HUES6 (cell line): Measurements from ENCODE around the gene KCNC2.

ENCODE experiments used
- H3K27ac ChIP-seq: 2 replicates; pipeline ENCODE4 v1.7.0; 2013; ENCODE audit warnings: low read depth, mild to moderate bottlenecking, low read length, inconsistent platforms
- H3K27me3 ChIP-seq: 2 replicates; pipeline ENCODE4 v1.6.1; 2013; ENCODE audit warnings: low read length; ENCODE audit not compliant: control insufficient read depth, insufficient read depth
- H3K36me3 ChIP-seq: 2 replicates; pipeline ENCODE4 v1.6.1; 2013; ENCODE audit warnings: low read length; ENCODE audit not compliant: control insufficient read depth, insufficient read depth
- H3K4me1 ChIP-seq: 2 replicates; pipeline ENCODE4 v1.6.1; 2013; ENCODE audit warnings: low read length; ENCODE audit not compliant: control insufficient read depth, insufficient read depth
- H3K4me3 ChIP-seq: 2 replicates; pipeline ENCODE4 v1.5.1; 2013; ENCODE audit warnings: low read depth, low read length
- H3K9ac ChIP-seq: one replicate; pipeline ENCODE4 v1.6.1; 2013; ENCODE audit warnings: mild to moderate bottlenecking, low read length
- H3K9me3 ChIP-seq: 2 replicates; pipeline ENCODE4 v1.6.1; 2013; ENCODE audit warnings: low read depth, low read length; ENCODE audit not compliant: control insufficient read depth, insufficient read depth

The KCNC2 gene

GRCh38 chr12:75209812-75210138 lies at the start of gene KCNC2:
KCNC2 (minus strand) TSS chr12:75209839.
- Histone ChIP-seq H3K9me3 (no peaks in the 10 kb centered on the region), H3K4me1 (0 out of 2 replicates have a peak, but pooled peaks cover 7% of the 10 kb centered on the region), H3K27ac (no peak within 1 kb of the TSS), H3K4me3 (peak within 1 kb of the TSS; percentile 65), H3K27me3 (peaks cover 70% of the 10 kb centered on the region), H3K9ac (no peak within 1 kb of the TSS), H3K36me3 (no peaks in the 10 kb centered on the region)

GRCh38 chr12:75259143-75259542 lies 49.5 kb upstream of the KCNC2 start:
- Histone ChIP-seq H3K27me3 (no peaks in the 10 kb centered on the region), H3K36me3 (no peaks in the 10 kb centered on the region), H3K4me3 (no peak overlapping the region), H3K27ac (no peak overlapping the region), H3K4me1 (peaks cover 3% of the 10 kb centered on the region; the same call in 1 of the 2 replicates), H3K9ac (no peak overlapping the region), H3K9me3 (no peaks in the 10 kb centered on the region)

DNA sequence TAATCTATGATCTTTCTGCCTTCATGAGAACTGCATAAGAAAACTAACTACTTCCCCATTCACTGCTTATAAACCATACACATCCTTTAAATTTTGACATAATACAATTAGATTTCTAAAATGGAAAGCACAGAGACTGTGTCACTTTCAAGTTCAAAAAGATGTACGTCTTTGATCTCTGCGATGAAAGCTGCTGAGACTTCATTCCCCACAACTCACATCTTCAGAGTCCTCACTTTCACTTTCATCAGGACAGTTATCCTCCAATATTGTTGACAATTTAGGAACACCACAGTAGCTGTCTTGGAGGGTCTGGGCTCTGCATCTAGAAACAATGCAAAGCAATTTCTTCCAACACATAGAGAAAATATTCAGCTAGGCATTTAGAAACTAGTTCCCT lies 47.9 kb upstream of the KCNC2 start:
- Histone ChIP-seq H3K9ac (no peak overlapping the region), H3K9me3 (no peaks in the 10 kb centered on the region), H3K27ac (no peak overlapping the region), H3K4me1 (peaks cover 3% of the 10 kb centered on the region; the same call in 1 of the 2 replicates), H3K4me3 (no peak overlapping the region), H3K36me3 (no peaks in the 10 kb centered on the region), H3K27me3 (no peaks in the 10 kb centered on the region)

GRCh38 chr12:75245108-75245507 lies 35.5 kb upstream of the KCNC2 start:
- no peak overlapping the region for H3K9ac ChIP-seq
- H3K27me3 ChIP-seq = no peaks in the 10 kb centered on the region
- H3K9me3 ChIP-seq = no peaks in the 10 kb centered on the region
- no peak overlapping the region for H3K27ac ChIP-seq
- no peaks in the 10 kb centered on the region for H3K36me3 ChIP-seq
- no peak overlapping the region for H3K4me3 ChIP-seq
- H3K4me1 ChIP-seq = no peaks in the 10 kb centered on the region

- no peaks in the 10 kb centered on the region for H3K36me3 ChIP-seq
- H3K9me3 ChIP-seq = no peaks in the 10 kb centered on the region
- H3K27me3 ChIP-seq = no peaks in the 10 kb centered on the region
- no peak overlapping the region for H3K4me3 ChIP-seq
- H3K4me1 ChIP-seq = no peaks in the 10 kb centered on the region
- H3K9ac ChIP-seq = no peak overlapping the region
- H3K27ac ChIP-seq = no peak overlapping the region
These were observed 30.3 kb upstream of the KCNC2 start for GRCh38 chr12:75239987-75240386.

DNA sequence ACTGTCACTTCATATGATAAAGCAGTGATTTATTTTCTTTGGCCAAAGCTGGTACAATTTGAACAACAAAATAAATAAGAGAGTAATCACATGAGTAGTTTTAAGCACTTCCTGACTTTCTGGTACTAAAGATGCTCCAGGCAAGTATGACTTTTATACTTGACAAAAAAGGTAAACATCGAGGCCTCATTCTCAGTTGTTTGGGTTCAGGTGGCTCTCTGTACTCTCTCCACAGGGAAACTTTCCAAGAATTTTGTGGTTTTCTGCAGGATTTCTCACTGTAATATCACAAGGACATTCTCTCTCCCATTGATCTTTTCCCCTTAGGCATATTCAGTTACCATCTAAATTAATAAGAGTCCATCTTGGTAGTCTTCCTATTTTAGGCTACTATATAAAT lies 26.6 kb upstream of the KCNC2 start:
- Histone ChIP-seq H3K27ac (no peak overlapping the region), H3K9ac (no peak overlapping the region), H3K4me3 (no peak overlapping the region), H3K36me3 (no peaks in the 10 kb centered on the region), H3K27me3 (no peaks in the 10 kb centered on the region), H3K4me1 (no peaks in the 10 kb centered on the region), H3K9me3 (no peaks in the 10 kb centered on the region)

- no peak overlapping the region for H3K9ac ChIP-seq
- no peaks in the 10 kb centered on the region for H3K36me3 ChIP-seq
- H3K9me3 ChIP-seq = no peaks in the 10 kb centered on the region
- H3K27me3 ChIP-seq = no peaks in the 10 kb centered on the region
- no peak overlapping the region for H3K27ac ChIP-seq
- no peak overlapping the region for H3K4me3 ChIP-seq
- no peaks in the 10 kb centered on the region for H3K4me1 ChIP-seq
These were observed 17.5 kb upstream of the KCNC2 start for GRCh38 chr12:75227132-75227531.

- Histone ChIP-seq H3K4me1 (0 out of 2 replicates have a peak, but pooled peaks cover 7% of the 10 kb centered on the region), H3K27me3 (peaks cover 47% of the 10 kb centered on the region), H3K9me3 (no peaks in the 10 kb centered on the region), H3K27ac (no peak overlapping the region), H3K36me3 (no peaks in the 10 kb centered on the region), H3K9ac (no peak overlapping the region), H3K4me3 (no peak overlapping the region)
These were observed 2.4 kb upstream of the KCNC2 start for GRCh38 chr12:75212072-75212471.

GRCh38 chr12:75208856-75209811 lies 505 bp downstream of the KCNC2 start:
- 0 out of 2 replicates have a peak, but pooled peaks cover 7% of the 10 kb centered on the region for H3K4me1 ChIP-seq
- H3K9me3 ChIP-seq = no peaks in the 10 kb centered on the region
- H3K27me3 ChIP-seq = peaks cover 73% of the 10 kb centered on the region
- H3K36me3 ChIP-seq = no peaks in the 10 kb centered on the region
- no peak overlapping the region for H3K27ac ChIP-seq
- no peak overlapping the region for H3K9ac ChIP-seq
- H3K4me3 ChIP-seq = peak overlapping the region; percentile 65

DNA sequence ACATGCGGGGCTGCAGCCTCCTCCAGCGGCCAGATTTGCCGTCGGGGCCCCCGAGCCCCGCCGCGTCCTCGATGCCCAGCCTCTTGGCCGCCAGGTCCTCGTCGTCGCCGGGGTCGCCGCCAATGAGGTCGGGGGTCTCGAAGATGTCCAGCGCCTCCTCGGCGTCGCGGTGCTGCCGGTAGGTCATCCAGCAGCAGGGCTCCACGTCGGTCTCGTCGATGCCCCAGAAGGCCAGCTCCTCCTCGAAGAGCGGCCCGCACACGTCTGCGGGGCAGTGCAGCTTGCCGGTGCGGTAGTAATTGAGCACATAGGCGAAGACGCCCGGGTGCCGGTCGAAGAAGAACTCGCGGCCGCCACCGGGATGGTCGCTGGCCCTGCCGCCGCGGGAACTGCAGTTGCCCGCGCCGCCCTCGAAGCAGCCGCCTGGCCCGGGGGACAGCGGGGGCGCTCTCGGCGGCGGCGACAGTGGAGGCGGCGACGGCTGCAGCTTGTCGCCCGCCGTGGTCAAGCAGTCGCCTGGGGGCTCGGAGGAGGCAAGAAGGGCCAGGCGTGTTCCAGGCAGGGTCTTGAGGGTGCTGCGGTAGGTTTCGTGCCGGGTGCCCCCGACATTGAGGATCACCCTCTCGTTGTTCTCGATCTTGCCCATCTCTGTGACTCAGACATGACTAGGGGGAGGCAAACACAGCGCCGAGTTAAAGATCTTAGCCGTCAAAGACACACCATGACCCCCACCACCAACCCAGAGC lies 2.1 kb downstream of the KCNC2 start:
- Histone ChIP-seq H3K9ac (no peak overlapping the region), H3K36me3 (no peaks in the 10 kb centered on the region), H3K4me1 (0 out of 2 replicates have a peak, but pooled peaks cover 7% of the 10 kb centered on the region), H3K9me3 (no peaks in the 10 kb centered on the region), H3K27ac (no peak overlapping the region), H3K27me3 (peaks cover 70% of the 10 kb centered on the region), H3K4me3 (peak overlapping the region; percentile 56)

GRCh38 chr12:75205558-75205957 lies 4.1 kb downstream of the KCNC2 start:
- Histone ChIP-seq H3K36me3 (no peaks in the 10 kb centered on the region), H3K27ac (no peak overlapping the region), H3K9ac (no peak overlapping the region), H3K27me3 (peaks cover 60% of the 10 kb centered on the region), H3K4me1 (0 out of 2 replicates have a peak, but pooled peaks cover 7% of the 10 kb centered on the region), H3K4me3 (no peak overlapping the region), H3K9me3 (no peaks in the 10 kb centered on the region)
